ENCODE measurements around the gene PRSS12.

GRCh38 chr4:118361192-118361591 is 8.4 kb upstream of the PRSS12 start:
- TF ChIP-seq SP1 (IDR thresholded peaks at IDR 0.05; ENCODE audit: low read depth) (no peak), CTCF (IDR thresholded peaks at IDR 0.05 in 2 of 3, conservative IDR thresholded peaks at IDR 0.05 in 1 of 3; ENCODE audit: borderline replicate concordance in 1 of 3, insufficient read depth in 1 of 3, low read depth in 2 of 3, low read length in 2 of 3) (no peak), ZNF274 (IDR thresholded peaks at IDR 0.05; ENCODE audit: low read depth, low read length) (no peak), CEBPB (IDR thresholded peaks at IDR 0.05; ENCODE audit: low read depth) (no peak)
